Measurements from ENCODE around the gene ARF1.

The ARF1 gene

DNA sequence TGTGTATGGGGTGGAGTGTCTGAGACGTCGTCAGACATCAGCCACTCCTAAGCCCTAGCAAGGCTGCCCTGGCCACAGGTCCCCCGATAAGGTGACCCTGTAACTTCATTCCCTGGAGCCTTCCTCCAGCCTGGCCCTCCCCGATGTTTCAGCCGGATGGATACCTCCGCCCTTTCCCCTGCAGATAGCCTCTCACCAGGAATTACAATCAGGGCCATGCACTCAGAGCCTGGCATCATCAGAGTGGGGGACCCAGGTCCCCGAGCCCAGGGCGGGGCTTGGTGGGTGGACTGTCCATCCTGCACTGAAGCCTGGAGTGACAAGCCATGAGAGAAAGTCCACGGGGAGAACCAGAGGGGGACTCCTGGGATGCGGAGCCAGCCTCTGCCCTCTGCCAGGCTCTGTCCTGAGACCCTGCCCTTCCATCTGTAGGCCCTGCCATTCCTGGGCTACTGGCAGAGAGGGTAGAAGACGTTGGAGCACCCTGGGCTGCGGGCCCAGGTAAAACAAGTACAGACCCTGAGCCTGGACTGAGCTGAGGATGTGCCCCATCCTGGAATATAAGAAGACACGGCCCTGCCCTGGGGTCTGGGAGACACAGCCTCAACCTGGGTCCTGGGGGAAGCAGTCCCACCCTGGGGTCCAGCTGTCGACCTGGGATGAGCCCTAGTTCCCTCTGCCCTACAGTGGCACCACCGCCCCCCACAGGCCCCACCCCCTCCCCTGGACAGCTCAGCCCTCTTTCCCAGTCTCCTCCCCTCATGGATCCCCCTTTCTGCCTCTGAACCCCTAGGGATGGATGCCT, 16.8 kb upstream of the ARF1 start:
- DNase-seq: peak in 7 of 42 donors; percentile 3 to 18 (median 9)
- intact Hi-C loops (cut with DNase I): no loop called here

DNA sequence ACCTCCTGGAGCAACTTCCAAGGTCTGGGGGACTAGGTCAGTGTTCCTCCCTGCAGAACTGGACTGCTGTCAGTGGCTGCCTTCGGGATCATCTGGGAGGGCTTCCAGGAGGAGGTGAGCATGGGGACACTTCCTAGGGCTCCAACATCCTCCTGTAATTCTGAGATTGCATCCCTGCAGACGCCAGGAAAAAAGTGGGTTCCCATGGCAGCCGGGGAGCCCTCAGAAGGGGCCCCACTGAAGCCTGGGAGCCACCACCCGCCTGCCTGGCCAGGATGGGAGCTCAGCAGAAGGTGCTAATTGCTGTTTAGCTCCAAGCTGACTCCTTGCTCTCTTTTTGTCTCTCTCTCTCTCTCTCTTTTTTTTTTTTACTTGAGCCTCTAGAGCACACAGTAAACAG, 16.1 kb upstream of the ARF1 start:
- intact Hi-C loops (cut with DNase I): no loop called here
- peak in 4 of 42 donors; percentile 3 to 12 (median 8) for DNase-seq

DNA sequence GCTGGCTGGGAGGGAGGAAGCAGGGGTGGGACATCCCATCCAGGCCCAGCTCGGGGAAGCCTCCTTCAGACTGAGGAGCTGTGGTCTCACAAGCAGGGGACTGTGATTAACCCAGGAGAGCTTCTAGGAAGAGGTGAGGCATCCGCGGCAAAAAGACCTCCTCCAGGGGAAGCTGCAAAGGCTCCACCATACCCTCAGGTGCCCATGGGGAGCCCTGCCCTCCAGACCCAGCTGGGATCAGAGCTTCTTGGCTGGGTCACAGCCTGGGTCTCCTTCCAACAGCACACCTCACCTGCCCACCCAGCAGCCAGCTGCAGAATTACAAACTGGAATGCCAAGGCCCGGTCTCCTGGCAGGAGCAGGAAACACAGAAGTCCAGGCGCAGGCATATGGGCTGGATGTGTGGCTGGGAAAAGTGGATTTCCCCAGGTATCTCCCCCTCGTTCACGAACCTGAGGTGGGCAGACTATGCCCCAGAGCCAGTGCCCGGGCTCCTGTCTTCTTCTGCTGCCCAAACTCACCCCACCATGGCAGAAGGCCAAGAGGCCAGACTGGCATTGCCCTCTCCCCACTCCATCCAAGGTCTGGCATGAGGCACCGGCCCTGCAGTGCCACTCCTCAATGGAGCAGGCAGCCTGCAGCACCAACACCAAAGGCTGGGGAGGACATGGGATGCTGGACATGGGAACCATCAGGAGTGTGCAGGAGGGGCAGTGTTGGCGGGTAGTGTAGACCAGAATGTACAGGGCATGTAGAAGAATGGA, 15.4 kb upstream of the ARF1 start:
- DNase-seq: peak in 8 of 42 donors; percentile 7 to 17 (median 14)
- intact Hi-C loops (cut with DNase I): no loop called here

DNA sequence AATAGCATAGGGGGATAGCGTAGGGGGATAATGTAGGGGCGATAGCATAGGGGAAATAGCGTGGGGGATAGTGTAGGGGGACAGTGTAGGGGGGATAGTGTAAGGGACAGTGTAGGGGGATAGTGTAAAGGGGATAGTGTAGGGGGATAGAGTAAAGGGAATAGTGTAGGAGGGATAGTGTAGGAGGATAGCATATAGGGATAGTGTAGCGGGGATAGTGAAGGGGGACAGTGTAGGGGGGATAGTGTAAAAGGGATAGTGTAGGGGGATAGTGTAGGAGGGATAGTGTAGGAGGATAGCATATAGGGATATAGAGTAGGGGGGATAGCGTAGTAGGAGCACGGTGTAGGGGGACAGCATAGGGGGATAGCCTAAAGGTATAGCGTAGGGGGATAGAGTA, 14.1 kb upstream of the ARF1 start:
- intact Hi-C loops (cut with DNase I): no loop called here
- DNase-seq: peak in 1 of 42 donors; percentile 4

DNA sequence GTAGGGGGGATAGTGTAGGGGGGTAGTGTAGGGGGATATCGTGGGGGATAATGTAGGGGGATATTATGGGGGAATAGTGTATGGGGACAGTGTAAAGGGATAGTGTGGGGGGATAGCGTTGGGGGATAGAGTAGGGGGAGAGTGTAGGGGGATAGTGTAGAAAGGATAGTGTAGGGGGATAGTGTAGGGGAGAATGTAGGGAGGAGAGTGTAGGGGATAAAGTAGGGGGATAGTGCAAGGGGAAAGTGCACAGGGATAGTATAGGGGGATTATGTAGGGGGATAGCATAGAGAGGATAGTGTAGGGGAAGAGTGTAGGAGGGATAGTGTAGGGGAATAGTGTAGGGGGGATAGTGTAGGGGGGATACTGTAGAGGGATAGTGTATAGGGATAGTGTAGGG, 12.3 kb upstream of the ARF1 start:
- DNase-seq: no peak
- intact Hi-C loops (cut with DNase I): no loop called here

DNA sequence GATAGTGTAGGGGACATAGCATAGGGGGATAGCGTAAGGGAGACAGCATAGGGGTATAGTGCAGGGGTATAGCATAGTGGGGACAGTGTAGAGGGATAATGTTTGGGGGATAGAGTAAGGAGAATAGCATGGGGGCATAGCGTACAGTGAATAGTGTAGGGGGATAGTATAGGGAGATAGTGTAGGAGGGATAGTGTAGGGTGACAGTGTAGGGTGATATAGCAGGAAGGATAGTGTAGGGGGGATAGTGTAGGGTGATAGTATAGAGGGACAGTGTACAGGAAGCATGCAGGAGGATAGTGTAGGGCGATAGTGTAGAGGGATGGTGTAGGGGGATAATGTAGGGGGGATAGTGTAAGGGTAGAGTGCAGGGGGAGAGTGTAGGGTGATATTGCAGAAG, 11.7 kb upstream of the ARF1 start:
- intact Hi-C loops (cut with DNase I): no loop called here

DNA sequence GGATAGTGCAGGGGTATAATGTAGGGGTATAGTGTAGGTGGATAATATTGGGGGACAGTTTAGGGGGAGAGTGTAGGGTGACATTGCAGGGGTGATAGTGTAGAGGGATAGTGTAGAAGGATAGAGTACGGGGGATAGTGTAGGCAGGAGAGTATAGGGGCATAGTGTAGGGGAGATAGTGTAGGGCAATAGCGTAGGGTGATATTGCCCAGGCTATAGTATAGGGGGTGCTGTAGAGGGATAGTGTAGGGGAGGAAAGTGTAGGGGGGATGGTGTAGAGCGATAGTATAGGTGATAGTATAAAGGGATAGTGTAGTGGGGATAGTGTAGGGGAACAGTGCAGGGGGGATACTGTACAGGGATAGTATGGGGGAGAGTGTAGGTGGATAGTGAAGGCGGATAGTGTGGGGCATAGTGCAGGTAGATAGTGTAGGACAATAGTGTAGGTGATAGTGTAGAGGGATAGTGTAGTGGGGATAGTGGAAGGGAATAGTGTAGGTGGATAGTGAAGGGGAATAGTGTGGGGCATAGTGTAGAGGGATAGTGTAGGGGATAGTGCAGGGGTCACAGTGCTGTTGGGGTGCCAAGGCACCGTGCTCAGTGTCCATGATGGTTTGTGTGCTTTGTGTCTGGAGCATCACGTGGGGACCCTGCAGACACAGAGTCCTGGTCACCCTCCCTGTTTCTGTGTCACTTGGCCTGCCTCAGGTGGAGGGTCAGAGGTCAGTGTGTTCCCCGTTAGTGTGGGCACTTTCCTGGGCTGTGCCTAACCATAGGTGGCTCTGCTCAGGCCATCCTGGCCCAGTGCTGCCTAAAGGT, 10.5 kb upstream of the ARF1 start:
- peak in 5 of 42 donors; percentile 2 to 30 (median 4) for DNase-seq
- intact Hi-C loops (cut with DNase I): no loop called here

More for the DNA sequence above, 11.7 kb upstream of the ARF1 start:
- no peak for DNase-seq

DNA sequence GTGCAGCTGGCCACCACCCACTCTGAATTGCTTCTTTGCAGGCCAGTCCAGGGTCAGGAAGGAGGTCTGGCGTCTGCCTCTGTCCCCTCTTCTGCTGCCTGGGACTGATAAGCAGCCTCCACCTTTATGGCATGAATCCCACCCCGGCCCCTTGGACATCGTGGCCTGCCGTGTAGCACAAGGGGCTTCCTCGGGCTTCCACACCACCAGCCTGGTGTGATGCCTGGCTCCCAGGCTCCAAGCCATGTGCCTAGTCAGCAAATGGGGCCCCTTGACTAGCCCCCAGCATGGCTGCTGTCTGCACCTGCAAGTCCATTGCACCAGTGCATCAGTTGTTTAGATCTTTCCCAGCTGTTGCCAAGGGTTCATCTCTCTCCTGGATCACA, 9.9 kb upstream of the ARF1 start:
- peak in 8 of 42 donors; percentile 3 to 40 (median 14) for DNase-seq
- intact Hi-C loops (cut with DNase I): no loop called here

DNA sequence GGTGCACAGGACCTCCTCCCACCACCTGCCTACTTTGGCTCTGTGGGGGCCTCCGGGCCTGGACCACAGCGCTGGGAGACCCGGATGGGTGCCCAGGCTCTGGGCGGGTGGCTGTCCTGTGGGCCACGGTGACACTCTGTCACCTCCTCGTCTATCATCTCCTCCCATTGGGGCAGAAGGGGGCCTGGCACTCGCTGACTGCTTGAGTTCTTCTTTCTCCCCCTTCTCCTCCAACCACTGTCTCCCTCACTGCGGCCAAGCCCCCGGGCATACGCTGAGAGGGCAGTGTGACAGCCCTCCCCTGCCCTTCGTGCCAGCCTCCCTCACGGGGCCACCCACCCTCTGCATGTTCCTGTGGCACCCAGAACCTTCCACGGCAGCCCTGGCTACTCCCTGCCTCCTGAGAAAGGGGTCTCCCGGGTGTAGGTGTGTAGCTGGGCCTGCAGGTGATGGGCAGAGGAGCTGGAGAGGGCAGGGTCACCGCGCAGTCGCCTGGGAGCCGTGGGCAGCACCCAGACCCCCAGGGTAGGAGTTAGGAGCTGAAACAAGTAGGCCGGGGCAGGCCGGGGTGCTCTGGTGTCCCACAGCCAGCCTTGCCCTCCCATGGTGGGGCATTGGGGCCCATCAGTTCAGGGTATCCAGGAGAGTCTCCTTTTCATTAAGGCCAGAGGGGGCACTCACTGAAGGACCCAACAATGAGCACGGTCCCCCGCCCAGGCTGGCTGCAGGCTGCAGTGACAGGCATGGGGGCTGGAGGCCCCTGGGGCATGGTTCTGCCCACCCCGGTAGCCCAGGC, 9.2 kb upstream of the ARF1 start:
- intact Hi-C loops (cut with DNase I): no loop called here
- DNase-seq: peak in 10 of 42 donors; percentile 3 to 40 (median 13)

DNA sequence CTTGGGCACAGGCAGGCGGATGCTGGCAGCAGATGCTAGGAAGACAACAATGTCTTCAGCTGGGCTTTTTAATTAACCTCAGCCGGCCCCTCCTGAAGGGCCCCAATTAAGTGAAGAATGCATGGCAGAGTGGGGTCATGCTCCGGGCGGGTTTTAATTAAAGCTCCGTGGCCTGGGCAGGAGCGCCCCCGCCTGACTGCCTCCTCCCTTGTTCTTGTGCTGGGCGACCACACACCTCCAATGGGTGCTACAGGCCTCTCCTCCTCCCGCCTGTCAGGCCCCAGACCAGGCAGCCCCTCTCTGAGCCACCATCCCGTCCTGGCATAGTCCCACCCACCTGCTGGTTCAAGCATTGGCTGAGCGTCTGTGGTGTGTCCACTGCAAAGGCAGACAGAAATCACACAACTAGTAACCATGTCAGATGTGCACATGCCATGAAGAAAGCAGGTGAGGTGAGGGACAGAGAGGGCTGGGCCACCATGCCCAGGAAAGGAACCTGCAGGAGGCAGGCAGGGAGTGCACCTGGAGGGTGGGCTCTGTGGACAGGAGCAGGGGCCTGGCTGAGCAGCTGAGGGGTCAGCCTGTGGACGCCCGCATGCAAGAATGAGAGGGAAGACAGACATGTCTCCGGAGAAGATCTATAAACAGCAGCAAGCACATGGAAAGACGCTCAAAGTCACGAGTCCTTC, 8.5 kb upstream of the ARF1 start:
- intact Hi-C loops (cut with DNase I): no loop called here
- DNase-seq: peak in 8 of 42 donors; percentile 3 to 43 (median 14)

DNA sequence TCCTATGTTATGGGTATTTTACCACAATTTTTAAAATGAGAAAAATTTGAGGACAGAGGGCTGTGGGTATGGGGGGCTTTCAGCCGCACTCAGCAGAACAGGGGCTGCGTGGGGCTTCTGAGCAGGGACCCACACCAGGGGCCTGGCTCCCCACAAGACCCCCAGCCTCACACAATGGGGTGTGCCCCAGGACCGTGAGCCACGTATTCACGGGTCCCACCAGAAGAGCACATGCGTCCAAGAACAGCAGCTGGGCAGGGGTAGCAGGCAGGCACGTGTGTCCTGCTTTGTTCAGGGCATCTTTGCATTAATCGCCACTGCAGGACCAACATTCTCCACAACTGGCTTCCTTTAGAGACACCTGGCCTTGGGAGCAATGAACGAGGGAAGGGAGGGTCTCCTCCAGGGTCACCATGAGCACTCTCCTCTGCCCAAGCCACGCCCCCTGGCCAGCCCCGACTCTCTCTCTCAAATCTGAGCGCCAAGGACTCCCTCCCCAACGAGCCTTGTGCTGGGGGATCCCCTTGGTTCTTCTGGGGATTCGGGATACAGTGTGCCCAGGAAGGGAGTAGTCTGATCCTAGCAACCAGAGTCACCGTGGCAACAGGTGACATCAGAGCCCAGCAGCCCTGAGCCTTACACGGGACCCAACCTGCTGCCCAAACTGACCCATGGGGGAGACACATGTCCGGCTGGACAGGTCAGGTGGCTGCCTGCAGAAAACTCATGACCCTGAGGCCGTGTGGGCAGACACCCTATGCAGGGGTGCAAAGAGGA, 7.4 kb upstream of the ARF1 start:
- intact Hi-C loops (cut with DNase I): no loop called here
- DNase-seq: peak in 13 of 42 donors; percentile 3 to 38 (median 15)

DNA sequence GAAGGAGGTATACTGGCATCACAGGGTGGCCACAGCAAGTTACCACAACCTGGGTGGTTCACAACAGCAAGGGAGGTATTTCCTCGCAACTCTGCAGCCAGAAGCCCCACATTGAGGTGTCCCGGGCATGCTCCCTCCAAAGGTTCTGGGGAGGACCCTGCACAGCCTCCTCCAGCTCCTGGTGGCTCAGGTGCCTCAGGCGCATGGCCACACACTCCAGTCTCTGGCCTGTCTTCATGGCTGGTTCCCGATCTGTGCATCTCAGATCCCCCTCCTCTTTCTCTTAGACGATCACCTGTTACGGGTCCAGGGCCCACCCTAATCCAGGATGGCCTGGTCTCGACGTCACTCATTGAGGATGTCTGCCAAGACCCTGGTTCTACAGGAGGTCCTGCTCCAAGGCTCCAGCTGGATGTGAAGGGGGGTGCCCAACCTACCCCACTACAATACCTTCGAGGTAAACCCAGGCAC, 6.7 kb upstream of the ARF1 start:
- intact Hi-C loops (cut with DNase I): no loop called here
- peak in 13 of 42 donors; percentile 1 to 33 (median 9) for DNase-seq

DNA sequence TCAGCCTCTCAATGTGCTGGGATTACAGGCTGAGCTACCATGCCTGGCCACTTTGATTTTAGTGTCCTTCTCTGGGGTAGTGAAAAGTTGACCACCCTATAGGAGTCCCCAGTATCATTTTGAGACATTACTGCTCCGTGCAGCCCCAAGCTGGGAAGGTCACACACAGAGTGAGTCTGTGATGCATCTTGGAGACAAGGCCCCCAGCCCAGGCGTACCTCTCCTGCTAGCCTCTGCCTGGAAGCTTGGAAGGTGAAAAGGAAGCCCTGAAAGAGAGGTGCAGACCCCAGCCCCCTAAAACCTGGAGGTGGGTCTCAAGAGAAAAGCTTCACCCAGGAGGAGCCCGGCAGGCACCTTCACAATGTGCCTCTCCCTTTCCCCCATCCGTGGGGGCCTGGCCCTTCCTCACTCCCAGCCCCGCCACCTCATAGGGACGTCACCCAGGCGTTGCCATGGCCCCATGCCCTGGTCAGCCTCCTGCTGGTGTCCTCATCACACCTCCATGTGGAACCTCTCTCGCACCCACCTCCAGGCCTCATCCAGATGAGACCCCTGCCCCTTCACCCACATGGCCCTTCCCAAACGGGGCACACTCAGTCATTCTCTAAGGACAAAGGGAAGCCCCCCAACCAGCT, 5.6 kb upstream of the ARF1 start:
- intact Hi-C loops (cut with DNase I): no loop called here
- DNase-seq: peak in 13 of 42 donors; percentile 3 to 43 (median 10)

DNA sequence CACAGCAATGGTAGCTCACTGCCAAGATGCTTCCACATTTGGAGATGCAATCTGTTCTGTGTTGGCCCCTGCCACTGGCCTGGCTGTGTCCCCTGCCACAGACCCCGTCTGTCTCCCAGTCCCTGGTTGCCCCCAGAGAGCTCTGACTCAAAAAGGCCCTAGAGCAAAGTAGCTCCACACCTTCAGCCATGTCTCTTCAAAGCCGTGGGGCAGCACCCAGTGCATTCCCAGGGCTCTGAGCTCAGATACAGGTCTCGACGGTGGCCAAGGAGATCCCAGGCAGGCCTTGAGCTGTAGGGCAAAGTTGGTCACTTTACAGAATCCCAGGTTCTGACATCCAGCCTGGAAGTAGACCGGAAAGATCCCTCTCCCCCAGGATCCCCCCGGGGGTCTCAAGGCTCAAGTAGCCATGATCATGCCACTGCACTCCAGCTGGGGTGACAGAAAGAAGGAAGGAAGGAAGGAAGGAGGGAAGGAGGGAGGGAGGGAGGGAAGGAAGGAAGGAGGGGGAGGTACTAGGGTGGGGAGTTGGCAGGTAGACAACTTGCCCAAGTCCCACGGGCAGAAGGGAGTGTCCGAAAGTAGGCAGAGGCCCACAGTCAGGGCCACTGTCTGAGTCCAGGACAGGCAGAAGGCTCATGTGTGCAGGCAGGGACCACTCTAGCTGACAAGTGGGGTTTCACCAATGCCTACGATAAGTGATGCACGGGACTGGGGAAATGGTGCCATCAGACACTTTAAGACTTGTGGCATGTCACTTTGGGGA, 4.8 kb upstream of the ARF1 start:
- intact Hi-C loops (cut with DNase I): no loop called here
- peak in 14 of 42 donors; percentile 1 to 30 (median 11) for DNase-seq

DNA sequence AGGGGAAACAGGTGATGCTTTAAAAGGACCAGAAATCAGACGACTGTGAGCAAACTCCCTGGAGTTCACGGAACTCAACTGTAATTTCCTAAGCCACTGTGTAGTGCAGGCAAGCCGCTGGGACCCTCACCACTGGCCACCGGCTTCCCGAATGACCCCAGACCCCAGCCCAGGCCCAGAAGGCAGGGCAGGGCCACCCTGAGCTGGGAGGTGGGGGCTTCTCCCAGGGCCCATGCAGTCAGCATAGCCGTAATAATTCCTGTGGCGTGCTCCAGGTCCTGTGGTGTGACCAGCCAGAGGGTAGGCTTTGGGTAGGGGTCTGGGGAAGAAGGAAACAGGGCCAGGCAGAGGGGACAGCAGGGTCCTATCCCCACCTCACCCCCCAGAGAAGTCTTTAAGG, 3.5 kb upstream of the ARF1 start:
- intact Hi-C loops (cut with DNase I): no loop called here
- DNase-seq: peak in 6 of 42 donors; percentile 1 to 26 (median 5)

All from head of caudate nucleus (tissue), 42 donors.